OCI-LY1 (cell line): Measurements from ENCODE around the gene SLC46A3.
"Not testable (repeated sequence)": the region's sequence is repeated elsewhere in the genome, so short reads cannot be mapped to it uniquely, and the experiment has no call there.

ENCODE experiments used
- H2AFZ ChIP-seq: fragments of 200-600 bp; sonication (generic), shearing (Covaris generic); 2 replicates; pipeline ENCODE4 v1.6.0; 2014; ENCODE audit warnings: antibody characterized with exemption, mild to moderate bottlenecking, low read length
- H3F3A ChIP-seq: fragments of 200-600 bp; sonication (generic), shearing (Covaris generic); 2 replicates; pipeline ENCODE4 v1.6.0; 2014; ENCODE audit warnings: mild to moderate bottlenecking, antibody characterized with exemption, low read length, moderate library complexity; ENCODE audit not compliant: insufficient read depth
- H3K27ac ChIP-seq: fragments of 200-600 bp; sonication (generic); 2 replicates; pipeline ENCODE4 v1.5.1; 2014; ENCODE audit warnings: low read length, mixed run types, mild to moderate bottlenecking, low read depth; ENCODE audit not compliant: poor library complexity, severe bottlenecking
- H3K27me3 ChIP-seq: fragments of 200-600 bp; sonication (generic); 2 replicates; pipeline ENCODE4 v1.6.0; 2014; ENCODE audit warnings: antibody characterized with exemption, mild to moderate bottlenecking, low read length, moderate library complexity; ENCODE audit not compliant: insufficient read depth
- H3K36me3 ChIP-seq: fragments of 200-600 bp; sonication (generic); 2 replicates; pipeline ENCODE4 v1.6.1; 2014; ENCODE audit warnings: mild to moderate bottlenecking, antibody characterized with exemption, low read length, moderate library complexity, mixed read lengths; ENCODE audit not compliant: insufficient read depth
- H3K4me1 ChIP-seq: fragments of 200-600 bp; sonication (generic); 2 replicates; pipeline ENCODE4 v1.5.1; 2014; ENCODE audit warnings: mild to moderate bottlenecking, low read length, moderate library complexity; ENCODE audit not compliant: insufficient read depth, severe bottlenecking
- H3K4me2 ChIP-seq: fragments of 200-600 bp; sonication (generic), shearing (Covaris generic); 2 replicates; pipeline ENCODE4 v1.6.1; 2014; ENCODE audit warnings: low read length
- H3K4me3 ChIP-seq: fragments of 200-600 bp; sonication (generic); 2 replicates; pipeline ENCODE4 v1.5.1; 2014; ENCODE audit warnings: low read length, low read depth, mild to moderate bottlenecking, mixed read lengths; ENCODE audit not compliant: poor library complexity, severe bottlenecking
- H3K79me2 ChIP-seq: fragments of 200-600 bp; shearing (Covaris generic); 2 replicates; pipeline ENCODE4 v1.6.1; 2016; ENCODE audit warnings: mixed run types, low read length, mixed read lengths; ENCODE audit not compliant: insufficient read depth
- H3K9ac ChIP-seq: fragments of 200-600 bp; sonication (generic), shearing (Covaris generic); 2 replicates; pipeline ENCODE4 v1.6.1; 2014; ENCODE audit warnings: mild to moderate bottlenecking, low read length, mixed read lengths
- H3K9me2 ChIP-seq: fragments of 200-600 bp; sonication (generic), shearing (Covaris generic); 2 replicates; pipeline ENCODE4 v1.6.1; 2014; ENCODE audit warnings: low read depth, mild to moderate bottlenecking, low read length, mixed read lengths
- H3K9me3 ChIP-seq: fragments of 200-600 bp; shearing (Covaris generic); 2 replicates; pipeline ENCODE4 v1.6.1; 2014; ENCODE audit warnings: low read length, mixed read lengths
- H4K20me1 ChIP-seq: fragments of 200-600 bp; sonication (generic), shearing (Covaris generic); 2 replicates; pipeline ENCODE4 v1.6.0; 2016; ENCODE audit warnings: mild to moderate bottlenecking, low read length; ENCODE audit not compliant: insufficient read depth
- CTCF ChIP-seq: fragments of 200-600 bp; sonication (generic), shearing (Covaris generic); IDR thresholded peaks from 2 replicates; pipeline ENCODE4 v1.5.1; 2017; ENCODE audit warnings: mild to moderate bottlenecking, antibody characterized with exemption, low read length, moderate library complexity, mixed read lengths
- EZH2 ChIP-seq: fragments of 200-600 bp; sonication (generic), shearing (Covaris generic); IDR thresholded peaks from 2 replicates; pipeline ENCODE4 v1.8.0; 2017; ENCODE audit warnings: borderline replicate concordance, mixed run types, mild to moderate bottlenecking, antibody characterized with exemption, low read length, moderate library complexity, mixed read lengths

Gene SLC46A3

GRCh38 chr13:28744091-28744536, 25.3 kb upstream of the SLC46A3 start:
- H3K9me2 ChIP-seq = no peaks in the 10 kb centered on the region
- H4K20me1 ChIP-seq = no peaks in the 10 kb centered on the region
- no peak overlapping the region for H2AFZ ChIP-seq
- H3K4me2 ChIP-seq = no peak overlapping the region
- TF ChIP-seq EZH2 (no peak), CTCF (no peak)
- no peaks in the 10 kb centered on the region for H3K36me3 ChIP-seq
- no peaks in the 10 kb centered on the region for H3F3A ChIP-seq
- no peaks in the 10 kb centered on the region for H3K4me1 ChIP-seq
- no peaks in the 10 kb centered on the region for H3K79me2 ChIP-seq
- no peaks in the 10 kb centered on the region for H3K9me3 ChIP-seq
- no peak overlapping the region for H3K27ac ChIP-seq
- H3K27me3 ChIP-seq = no peaks in the 10 kb centered on the region
- H3K4me3 ChIP-seq = no peak overlapping the region
- H3K9ac ChIP-seq = no peak overlapping the region

DNA sequence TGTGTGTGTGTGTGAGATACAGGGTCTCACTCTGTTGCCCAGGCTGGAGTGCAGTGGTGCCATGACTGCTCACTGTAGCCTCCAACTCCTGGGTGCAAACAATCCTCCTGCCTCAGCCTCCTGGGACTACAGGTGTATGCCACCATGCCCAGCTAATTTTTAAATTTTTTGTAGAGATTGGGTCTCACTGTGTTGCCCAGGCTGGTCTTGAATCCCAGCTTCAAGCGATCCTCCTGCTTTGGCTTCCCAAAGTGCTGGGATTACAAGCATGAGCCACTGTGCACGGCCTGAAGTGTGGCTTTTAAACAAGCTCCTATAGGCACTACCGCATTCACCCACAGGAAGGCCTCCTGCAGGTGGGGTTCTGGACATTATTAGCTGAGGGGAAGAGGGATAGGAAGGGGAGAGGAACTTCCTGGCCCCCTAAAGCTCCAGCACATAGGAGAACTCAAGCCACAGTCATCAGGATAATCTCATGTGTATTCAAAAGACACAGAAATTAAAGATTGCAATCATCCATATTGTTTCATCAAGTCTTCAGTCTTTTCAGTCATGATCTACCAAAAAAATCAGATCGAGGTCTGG, 24.8 kb upstream of the SLC46A3 start:
- no peak overlapping the region for H3K4me3 ChIP-seq
- H3K27ac ChIP-seq = no peak overlapping the region
- H3K9me2 ChIP-seq = no peaks in the 10 kb centered on the region
- no peaks in the 10 kb centered on the region for H3K4me1 ChIP-seq
- H3F3A ChIP-seq = no peaks in the 10 kb centered on the region
- H3K79me2 ChIP-seq = no peaks in the 10 kb centered on the region
- TF ChIP-seq EZH2 (no peak), CTCF (no peak)
- no peaks in the 10 kb centered on the region for H4K20me1 ChIP-seq
- H2AFZ ChIP-seq = no peak overlapping the region
- H3K4me2 ChIP-seq = no peak overlapping the region
- no peaks in the 10 kb centered on the region for H3K9me3 ChIP-seq
- H3K27me3 ChIP-seq = no peaks in the 10 kb centered on the region
- H3K9ac ChIP-seq = no peak overlapping the region
- no peaks in the 10 kb centered on the region for H3K36me3 ChIP-seq

DNA sequence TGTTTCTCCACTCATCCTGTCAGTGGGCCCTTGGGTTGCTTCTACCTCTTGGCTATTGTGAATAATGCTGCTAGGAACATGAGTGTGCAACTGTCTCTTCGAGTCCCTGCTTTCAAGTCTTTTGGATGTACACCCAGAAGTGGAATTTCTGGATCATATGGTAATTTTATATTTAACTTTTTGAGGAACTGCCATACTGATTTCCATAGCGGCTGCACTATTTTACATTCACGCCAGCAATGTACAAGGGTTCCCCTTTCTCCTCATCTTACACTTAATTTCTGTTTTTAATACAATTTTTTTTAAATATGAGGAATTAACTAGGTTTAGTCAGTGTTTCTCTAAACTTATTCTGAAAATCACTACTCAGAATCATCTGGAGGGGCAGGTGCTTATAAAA, 24.2 kb upstream of the SLC46A3 start:
- Histone ChIP-seq H3F3A (no peaks in the 10 kb centered on the region), H3K9me3 (no peaks in the 10 kb centered on the region), H3K27ac (no peak overlapping the region), H4K20me1 (no peaks in the 10 kb centered on the region), H3K79me2 (no peaks in the 10 kb centered on the region), H3K9ac (no peak overlapping the region), H3K27me3 (no peaks in the 10 kb centered on the region), H3K4me2 (no peak overlapping the region), H3K9me2 (no peaks in the 10 kb centered on the region), H3K4me1 (no peaks in the 10 kb centered on the region), H2AFZ (no peak overlapping the region), H3K36me3 (no peaks in the 10 kb centered on the region), H3K4me3 (no peak overlapping the region)
- no peak for TF ChIP-seq CTCF

DNA sequence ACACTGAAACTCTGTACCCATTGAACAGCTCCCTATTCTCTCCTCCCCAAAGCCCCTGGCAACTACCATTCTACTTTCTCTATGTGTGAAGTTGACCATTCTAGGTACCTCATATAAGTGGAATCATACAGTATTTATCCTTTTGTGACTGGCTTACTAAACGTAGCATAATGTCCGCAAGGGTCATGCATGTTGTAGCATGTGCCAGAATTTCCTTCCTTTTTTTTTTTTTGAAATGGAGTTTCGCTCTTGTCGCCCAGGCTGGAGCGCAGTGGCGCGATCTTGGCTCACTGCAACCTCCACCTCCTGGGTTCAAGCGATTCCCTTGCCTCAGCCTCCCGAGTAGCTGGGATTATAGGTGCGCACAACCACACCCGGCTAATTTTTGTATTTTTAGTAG, 23.7 kb upstream of the SLC46A3 start:
- not testable (repeated sequence) for H3K27me3 ChIP-seq, H3K4me2 ChIP-seq, H3K4me3 ChIP-seq, H3K4me1 ChIP-seq, H4K20me1 ChIP-seq, H3K9ac ChIP-seq, H2AFZ ChIP-seq, H3K9me2 ChIP-seq, H3K9me3 ChIP-seq, H3K79me2 ChIP-seq, H3F3A ChIP-seq, H3K27ac ChIP-seq, H3K36me3 ChIP-seq
